GM12892 (cell line): ENCODE measurements around the gene ZSCAN1.

Source experiments
- POLR2A ChIP-seq: IDR thresholded peaks from 2 replicates; pipeline ENCODE4 v1.6.1; 2011; ENCODE audit warnings: low read depth, low read length, control low read depth
- POLR2AphosphoS5 ChIP-seq: IDR thresholded peaks from 2 replicates; pipeline ENCODE4 v1.6.1; 2011; ENCODE audit warnings: low read depth, low read length, control low read depth

DNA sequence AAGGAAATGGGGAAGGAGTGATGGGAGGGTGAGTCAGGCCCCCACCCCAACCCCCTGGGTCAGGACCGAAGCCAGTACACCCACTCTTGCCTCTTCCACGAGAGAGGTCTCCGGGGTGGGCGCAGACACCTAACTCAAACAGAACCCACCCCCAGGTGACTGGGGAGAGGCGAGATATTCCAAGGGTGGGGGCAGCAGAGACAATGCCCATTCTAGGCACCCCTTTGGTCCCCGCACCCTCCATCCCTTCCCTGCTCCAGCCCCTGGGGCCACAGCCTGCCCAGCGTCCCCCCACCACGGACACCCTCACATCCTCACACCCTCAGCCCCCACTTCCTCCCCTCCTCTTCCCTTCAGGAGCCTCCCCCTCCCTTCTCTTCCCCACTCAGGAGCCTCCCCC, 63.5 kb downstream of the ZSCAN1 start:
- TF ChIP-seq POLR2AphosphoS5, result no peak
- no peak for TF ChIP-seq POLR2A
